ENCODE results near the gene MARCHF3.
"Not testable (repeated sequence)": the region's sequence is repeated elsewhere in the genome, so short reads cannot be mapped to it uniquely, and the experiment has no call there.

MARCHF3 gene

DNA sequence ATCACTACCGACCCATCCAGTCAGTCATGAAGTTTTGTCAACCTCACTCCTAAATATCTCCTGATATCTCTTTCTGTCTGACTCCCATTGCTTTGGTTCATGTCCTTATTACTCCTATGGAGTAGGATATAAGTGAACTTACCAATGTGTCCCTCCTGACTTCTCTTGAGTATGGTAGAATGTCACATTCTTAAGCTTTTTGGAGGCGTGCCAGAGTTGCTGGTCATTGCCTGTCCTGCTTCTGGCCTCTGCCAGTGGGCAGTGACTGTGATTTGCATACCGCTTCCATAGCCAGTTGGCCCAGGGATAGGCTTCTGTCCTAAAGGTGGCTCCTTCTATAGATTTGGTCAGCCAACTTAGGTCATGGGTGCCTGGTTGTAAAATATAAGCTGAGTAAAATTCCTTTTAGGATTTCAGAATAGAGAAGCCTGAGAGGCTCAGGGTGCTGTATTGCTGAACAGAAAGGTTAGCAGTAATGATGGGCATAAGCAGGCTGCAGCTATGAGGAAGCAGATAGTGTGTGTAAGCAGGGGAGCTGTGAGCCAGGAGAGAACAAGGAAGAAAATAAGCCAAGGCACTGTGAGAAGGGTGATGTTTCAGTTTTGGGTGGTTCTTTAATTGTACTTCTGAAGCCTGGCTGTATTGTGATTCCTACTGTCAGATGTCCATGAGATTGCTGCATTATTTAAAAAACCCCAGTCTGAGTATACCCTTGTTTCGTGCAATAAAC, 16.1 kb upstream of the MARCHF3 start:
- DNase-seq, result no peak

DNA sequence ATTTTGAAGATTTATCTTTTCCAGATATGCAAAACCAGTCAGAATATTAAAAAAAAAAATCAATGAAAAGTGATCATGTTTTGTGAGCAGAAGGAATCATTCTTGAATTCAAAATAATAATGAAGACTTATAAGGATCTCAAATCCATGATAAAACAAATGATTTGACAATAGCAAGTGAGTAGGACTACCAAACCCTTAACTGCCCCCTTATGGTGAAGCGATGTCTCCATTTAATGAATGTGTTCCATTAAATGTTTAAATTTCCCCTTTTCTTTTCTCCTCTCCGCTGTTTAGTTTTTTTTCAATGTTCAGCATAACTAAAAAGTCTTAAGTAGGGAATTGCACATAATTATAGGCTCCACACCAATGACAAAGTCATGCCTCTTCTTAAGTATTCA, 12.2 kb upstream of the MARCHF3 start:
- DNase-seq, result no peak

DNA sequence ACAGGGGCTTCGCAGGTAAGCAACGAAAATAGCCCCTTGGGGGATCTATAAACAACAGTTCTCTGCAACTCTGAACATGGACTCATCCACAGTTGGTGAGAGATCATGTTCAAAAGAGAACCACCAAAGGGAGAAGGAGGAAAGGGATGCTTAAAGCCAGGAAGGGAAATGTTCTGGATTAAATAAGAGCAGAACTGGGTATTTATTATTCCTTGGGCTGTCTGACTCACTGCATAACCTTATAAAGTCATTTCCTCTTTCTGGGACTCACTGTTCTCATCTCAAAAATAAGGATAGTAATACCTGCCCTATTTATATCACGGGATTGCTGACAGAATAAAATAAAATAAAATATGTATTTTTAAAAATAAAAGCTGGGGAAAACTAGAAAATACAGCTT, 11.2 kb upstream of the MARCHF3 start:
- DNase-seq, result no peak

DNA sequence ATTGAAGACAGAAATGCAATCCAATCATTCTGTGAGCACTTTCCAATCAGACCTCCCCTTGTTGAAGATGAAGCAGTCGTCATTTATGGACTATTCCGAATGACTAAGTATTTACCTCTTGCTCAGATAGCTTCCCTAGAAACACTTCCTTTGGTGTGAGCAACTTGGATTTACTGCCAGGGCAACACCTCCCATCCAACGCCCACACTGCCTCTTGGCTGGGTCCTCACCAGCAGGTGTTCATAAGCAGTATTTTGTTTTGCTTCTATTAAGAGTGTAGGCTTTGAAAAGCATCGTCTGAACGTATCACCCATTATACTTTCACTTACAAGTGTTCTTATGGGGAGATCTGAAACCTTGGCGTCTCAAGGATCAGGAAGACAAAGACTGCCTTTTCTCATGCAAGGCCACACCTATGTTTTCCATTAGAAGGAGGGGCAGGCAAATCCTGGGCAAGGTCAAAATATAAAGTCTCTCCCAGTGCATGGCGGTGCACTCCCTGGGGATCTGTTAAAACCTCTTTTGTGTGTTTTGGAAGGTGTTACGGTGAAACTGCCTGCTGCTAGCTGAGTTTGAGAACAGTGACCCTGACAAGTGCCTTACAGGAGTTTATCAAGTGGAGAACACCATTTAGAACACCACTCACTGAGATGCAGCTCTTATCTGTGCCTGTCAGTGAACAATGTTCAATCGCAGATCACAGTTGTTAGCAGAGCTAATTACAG, 10.6 kb upstream of the MARCHF3 start:
- DNase-seq, result no peak

DNA sequence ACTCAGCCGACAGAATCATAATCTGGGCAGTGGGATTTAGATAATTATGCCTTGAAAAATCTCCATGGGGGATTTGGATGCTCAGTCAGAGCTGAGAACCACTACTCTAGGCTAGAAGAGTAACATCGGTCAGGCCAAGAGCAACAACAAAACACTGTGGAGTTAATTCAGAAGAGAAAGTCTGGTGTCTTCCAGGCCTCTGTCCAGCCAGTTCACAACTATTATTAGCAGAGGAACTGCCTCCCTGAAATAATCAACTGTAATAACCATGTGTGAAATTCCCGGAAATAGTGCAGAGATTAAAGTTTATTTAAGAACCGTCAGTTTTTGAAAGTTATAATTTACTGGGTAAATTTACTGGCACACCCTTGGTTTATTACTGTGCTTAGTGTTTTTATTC, 8.2 kb upstream of the MARCHF3 start:
- DNase-seq, result no peak

DNA sequence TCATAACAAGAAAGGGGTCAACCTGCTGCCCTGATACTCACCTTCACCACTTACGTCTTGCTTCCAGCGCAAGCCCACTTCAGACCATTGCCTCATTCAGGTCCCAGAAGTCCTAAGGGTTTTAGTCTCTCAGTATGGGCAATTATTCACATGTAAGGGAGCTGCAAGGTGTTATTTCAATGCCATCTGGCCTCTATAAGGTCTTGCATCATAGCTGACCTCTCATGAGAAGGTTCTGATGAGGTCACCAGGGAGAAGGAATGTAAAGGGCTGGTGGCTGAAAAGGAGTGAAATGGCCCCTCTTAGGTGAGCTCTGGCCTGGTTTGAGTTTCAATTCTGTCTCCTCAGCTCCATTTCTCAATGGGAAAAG, 1.5 kb upstream of the MARCHF3 start:
- no peak for DNase-seq

DNA sequence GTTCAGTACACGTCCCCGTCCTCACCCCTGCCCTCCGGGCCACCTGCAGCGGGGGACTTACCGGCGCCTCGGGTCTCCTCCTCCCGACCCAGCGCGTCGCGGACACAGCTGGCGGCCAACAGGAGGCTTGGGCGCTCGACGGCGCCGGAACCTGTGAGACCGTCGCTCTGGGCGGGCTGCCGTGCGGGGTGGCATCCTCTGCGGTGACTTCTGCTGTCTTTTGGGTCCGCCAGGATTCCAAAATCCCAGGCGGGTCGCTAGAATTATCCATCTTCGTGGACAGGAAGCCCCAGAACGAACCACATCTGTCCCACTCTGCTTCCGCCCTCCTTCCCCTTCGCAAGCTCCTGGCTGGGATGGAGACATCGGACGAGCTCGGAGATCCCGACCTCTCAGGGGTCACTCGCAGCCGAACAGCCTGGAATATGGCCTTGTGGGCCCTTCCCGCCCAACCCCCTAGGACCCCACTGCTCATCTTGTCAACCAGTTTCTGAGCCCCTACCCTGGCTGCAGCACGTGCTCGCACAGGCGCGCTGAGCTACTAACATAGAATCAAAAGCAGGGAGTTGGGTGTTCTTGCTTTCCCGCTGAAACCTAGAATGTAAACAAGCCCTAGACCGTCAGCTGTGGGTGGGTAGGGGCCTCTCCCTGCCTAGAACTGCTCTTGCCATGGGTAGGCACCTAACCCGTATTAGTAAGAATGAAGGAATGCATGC, 947 bp upstream of the MARCHF3 start:
- DNase-seq, result no peak

DNA sequence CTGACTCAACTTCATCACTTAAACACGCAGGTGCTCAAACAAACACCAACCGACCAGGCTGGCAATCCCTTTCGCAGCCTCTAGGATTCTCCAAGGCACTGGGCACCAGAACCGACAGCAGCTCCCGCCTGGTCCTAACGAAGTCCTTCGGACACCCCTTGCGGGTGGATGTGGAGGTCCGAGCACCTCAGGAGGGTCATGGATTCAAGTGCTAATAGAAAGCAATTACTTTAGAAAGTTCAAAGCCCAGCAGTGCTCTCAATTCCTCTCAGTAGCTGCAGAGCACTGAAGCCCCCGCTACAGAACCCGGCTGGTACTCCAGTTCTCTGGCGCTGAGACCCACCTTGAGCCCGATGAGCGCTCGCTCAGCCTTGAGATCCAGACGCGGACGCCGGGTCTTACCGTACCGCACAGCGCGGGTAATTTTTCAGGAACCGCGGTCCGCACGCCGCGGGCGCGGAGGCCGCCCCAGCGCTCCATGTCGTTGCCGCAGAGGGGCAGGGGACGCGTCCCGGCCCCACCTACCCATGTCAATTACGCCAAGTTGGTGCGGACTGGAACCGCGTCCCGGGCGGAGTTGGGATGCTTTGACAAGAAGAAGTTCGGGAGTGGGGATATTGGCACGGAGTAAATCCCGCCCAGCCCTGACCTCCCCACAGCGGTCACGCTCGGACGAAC, 638 bp downstream of the MARCHF3 start:
- no peak for DNase-seq

DNA sequence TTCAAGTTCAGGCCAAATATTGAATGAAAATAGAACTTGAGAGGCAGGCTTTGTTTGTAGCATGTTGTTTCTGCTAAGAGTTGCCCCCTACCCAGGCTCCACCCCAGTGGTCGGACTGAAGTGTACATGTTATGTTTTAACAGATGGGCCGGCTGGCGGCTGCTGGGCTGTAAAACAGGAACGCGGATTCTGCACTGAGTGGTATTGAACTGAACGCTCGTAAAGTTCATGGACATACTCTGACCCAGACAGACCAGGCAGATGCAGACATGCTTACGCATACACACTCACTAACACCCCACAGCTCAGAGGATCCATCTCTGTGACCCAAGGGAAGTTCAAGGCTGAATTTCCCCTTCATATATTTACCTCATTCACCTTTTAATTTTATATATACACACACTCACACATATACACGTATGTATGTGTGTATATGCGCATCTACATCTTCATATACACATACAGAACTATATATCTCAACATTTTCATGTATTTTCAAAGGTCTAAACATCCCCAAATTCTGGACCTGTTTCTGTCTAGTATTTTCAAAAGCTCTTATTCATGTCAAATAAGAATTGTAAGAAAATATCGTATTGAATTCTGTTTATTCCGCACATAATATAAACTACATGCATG, 1.4 kb downstream of the MARCHF3 start:
- no peak for DNase-seq

DNA sequence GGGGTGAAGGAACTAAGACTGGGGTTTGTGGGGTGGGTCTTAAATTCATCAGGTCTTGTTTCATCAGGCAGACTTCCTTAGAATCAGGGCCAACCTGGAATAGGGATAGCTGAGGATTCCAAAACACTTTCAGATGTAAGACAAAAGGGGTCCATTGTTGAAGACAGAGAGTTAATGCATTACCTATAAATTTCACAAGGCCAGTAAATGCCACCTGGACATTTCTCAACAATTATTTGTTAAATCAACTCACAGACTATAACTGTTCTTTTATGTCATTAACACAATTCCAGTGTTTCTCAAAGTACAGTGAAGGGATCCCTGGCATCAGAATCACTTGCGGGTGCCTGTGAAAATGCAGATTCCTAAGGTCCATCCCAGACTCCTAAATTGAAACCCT, 2.8 kb downstream of the MARCHF3 start:
- DNase-seq, result no peak

DNA sequence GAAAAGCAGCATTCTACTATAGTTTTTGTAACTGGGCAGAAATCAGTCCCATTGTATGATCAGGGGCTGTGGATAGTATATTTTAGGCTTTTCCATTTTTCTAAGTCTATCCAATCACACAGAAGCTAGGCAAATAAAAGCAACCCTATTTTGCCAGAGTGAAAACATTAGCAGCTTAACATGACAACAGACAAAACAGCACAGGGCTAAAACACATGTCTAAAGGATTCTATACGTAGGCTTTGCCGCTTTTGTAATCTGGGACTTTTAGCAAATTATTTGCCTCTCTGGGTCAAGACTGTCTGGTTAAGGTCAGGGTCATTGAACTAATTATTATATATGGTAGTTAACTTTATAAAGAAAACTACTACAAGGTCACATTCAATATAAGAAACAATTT, 4.2 kb downstream of the MARCHF3 start:
- DNase-seq, result no peak

DNA sequence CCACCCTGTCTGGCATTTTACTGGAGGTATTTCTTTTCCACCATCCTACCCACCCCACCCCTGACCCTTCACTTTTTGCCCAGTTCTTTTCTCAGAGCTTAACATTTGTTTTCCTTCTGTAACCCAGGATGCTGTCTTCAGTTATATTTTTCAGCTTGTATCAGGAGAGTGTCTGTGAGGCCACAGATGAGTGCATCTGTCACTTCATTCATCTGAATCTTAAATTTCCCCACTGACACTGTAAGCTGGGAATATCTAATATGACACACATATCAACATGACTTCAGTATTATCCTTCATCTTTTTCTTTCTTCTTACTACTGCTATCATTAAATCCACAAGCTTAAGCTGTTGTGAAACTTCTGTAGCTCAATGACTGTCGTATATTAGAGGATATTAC, 4.9 kb downstream of the MARCHF3 start:
- no peak for DNase-seq

DNA sequence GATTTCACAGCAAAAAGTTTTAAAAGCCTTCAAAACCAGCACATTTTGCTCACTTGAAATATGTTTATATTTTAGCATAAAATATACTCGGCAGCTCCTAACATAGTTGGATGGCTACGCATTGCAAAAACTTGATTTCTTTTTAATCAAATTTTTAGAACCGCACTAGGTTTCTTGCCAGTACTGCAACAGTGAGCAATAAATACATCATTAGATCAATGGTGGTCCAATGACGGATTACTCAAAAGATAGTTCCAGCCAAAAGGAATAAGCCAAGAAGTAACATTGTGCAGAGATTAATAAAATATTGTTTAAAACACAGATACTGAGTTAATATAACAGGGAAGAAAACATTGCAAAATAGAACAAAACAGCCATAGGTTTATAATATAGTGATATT, 5.5 kb downstream of the MARCHF3 start:
- no peak for DNase-seq

DNA sequence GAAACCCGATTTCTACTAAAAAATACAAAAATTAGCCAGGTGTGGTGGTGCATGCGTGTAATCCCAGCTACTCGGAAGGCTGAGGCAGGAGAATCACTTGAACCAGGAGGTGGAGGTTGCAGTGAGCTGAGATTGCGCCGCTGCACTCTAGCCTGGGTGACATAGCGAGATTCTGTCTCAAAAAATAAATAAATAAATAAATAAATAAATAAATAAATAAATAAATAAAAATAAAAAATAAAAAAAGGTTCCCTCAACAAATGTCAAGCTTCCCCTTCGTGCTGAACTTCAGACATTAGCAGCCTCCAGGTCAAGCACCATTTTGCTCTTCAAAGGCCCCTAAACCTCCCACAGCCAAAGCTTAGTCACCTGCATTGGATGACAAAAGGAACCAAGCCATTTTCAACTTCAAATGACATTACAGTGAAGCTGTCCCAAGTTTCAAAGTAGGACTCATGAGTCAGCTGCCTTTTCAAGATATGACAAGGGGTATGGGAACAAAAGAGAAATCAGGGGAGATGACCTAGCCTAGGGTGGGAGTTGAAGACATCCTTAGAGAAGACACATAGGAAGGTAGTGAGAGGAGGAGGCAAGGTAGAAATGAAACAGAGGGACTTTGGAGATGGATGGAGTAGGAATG, 6.7 kb downstream of the MARCHF3 start:
- not testable (repeated sequence) for DNase-seq

DNA sequence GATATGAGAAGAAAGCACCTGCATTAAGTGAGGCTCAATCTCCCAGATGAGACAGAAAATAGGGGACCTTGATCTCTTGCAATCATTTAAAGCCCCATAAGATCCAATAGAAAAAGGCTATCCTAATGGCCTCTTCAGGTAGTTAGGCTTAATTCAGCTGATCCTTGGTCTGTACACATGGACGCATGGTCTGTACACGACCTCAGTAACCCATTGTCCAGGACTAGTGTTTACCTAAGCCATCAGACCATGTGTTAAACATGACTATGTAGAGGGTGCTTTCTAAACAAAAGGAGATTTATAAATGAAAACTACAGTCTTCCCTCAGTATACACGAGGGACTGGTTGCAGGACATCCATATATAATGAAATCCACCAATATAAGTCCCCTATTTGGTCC, 7.5 kb downstream of the MARCHF3 start:
- no peak for DNase-seq

DNA sequence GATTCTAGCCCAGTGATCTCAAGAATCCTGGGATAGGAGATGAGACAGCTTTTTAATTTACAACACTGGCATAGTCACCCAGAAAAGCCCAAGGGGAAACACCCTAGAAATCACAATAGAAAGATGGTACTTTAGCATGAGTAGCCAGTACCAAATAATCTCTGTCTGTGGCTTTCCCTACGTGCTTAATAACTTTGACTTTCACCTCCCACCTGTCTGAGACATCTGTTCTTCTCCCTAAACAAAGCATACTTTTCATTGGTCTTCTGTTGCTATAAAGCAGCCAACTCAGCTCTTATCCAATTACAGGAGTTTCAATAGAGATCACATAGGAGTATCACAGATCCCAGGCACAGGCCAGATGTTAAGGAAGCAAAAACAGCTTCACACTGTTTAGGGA, 10.4 kb downstream of the MARCHF3 start:
- DNase-seq, result no peak

DNA sequence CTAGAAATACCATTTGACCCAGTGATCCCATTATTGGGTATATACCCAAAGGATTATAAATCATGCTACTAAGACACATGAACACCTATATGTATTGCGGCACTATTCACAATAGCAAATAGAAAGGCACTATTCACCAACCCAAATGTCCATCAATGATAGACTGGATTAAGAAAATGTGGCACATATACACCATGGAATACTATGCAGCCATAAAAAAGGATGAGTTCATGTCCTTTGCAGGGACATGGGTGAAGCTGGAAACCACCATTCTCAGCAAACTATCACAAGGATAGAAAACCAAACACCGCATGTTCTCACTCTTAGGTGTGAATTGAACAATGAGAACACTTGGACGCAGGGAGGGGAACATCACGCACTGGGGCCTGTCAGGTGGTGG, 13.6 kb downstream of the MARCHF3 start:
- DNase-seq, result not testable (repeated sequence)

DNA sequence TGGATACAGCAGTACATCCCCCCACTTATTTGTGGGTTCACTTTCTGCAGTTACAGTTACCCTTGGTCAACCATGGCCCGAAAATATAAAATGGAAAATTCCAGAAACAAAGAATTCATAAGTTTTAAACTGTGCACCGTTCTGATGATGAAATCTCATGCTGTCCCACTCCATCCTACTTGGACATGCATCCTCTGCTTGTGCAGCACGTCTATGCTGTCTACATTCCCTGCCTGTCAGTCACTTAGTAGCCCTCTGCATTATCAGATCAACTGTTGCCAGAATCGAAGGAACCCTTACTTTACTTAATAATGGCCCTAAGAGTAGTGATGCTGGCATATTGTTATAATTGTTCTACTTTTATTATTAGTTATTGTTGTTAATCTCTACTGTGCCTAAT, 14.6 kb downstream of the MARCHF3 start:
- DNase-seq, result no peak

DNA sequence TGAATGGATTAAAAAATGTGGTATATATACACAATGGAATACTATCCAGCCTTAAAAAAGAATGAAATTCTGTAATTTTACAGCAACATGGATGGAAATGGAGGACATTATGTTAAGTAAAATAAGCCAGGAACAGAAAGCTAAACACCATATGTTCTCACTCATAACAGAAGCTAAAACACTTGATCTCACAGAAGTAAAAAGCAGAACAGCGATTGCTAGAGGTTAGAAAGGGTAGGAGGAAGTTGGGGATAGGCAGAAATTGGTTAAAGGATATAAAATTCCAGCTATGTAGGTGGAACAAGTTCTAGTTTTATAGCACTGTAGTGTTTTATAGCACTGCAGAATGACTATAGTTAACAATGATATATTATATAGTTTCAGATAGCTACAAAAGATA, 15.8 kb downstream of the MARCHF3 start:
- no peak for DNase-seq

DNA sequence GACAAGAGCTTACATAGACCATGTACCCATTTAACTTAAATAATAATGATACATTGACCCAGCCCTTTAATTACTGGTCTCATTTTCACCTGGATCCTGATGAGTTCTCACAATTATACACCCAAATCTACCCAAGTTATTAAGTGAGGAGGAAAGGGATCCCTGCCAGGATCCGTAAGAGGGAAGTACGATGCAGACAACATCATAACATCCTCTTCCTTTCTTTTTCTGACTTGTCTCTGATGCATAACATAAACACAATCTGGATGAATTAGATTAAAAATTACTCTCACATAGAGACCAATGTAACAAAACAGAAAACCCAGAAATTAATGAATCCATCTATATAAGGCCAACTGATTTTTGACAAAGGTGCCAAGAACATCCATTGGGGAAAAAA, 17.0 kb downstream of the MARCHF3 start:
- DNase-seq, result no peak

DNA sequence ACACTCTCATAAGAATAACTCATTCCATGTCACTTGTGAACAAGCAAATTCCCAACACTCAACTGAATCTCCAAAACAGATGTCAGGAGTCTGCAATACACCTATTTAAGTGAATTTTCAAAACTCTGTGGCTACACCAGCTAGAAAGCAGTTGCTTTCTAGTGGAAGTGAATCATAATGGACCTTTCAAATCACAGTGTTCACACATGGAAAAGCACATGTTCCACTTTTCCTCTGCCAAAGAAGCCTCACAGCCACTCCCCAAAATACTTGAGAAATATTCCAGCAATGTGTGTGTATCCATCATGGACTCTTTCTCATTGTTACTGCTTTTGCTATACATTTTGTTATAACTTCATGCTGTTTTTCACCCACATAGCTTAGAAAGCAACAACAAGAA, 17.4 kb downstream of the MARCHF3 start:
- no peak for DNase-seq

DNA sequence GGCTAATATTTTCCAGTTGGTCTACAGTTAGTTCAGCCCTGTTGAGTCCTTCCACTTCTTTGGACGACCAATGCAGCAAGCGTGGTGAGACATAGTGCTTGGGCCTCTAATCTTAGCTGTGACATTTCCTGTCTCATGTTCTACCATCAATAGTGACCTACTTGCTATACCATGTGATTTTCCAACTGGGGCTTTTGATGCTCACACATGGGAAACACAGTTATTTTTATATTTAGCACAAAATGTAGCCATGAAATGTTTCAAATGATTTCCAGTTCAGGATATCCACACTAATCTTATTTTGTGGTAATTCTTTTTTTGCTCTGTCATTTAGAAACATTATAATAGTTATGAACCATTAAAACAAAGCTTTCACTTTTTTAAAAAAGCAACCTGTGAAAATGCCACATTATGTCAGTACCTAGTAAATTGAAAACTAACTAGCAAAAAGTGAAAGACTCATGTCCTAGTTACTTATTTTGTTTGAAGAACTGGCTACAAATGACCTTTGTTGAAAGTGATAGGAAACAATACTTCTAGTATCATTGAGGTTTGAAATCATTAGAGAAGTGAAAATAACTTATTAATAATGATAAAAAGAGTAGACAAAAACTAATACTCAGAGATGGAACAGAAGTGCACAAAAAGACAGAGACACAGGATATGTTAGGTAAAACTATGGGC, 18.3 kb downstream of the MARCHF3 start:
- no peak for DNase-seq
